ENCODE data around the gene MTMR10. TPM values are rescaled to one million over a fixed set of nuclear protein-coding genes. Genes with fewer than 3 reads are reported as not detected.

The MTMR10 gene
- total and polyA plus RNA-seq, 7 donors = 11.4 to 31.0 (median 24.3) TPM

- intact Hi-C loops (cut with DNase I) = loop anchor here (2.0 to 5.0 kb wide), 6 partner anchors 77 to 497 kb away; partner anchors contain the start of genes FAN1 and KLF13
- Histone ChIP-seq H3K9me3 (no peaks in the 10 kb centered on the region), H3K4me3 (peak overlapping the region; percentile 78 to 97 (median 93)), H3K36me3 (peaks cover 0 to 22% (median 3%) of the 10 kb centered on the region in 4 donors), H3K4me1 (peaks cover 0 to 55% (median 41%) of the 10 kb centered on the region in 4 donors), H3K27me3 (no peaks in the 10 kb centered on the region), H3K27ac (peak overlapping the region; percentile 92 to 96 (median 94))
- no peak for TF ChIP-seq CTCF (IDR thresholded peaks at IDR 0.05)
- DNase-seq = no peak
- WGBS, 2 donors = 27 to 57% methylated on average over 2 of the region's 2 CpGs
Measured at GRCh38 chr15:30990036-30990435, 1.4 kb downstream of the MTMR10 start.

GRCh38 chr15:30985081-30985531 lies 6.3 kb downstream of the MTMR10 start:
- peak overlapping the region; percentile 30 to 56 (median 52) for H3K27ac ChIP-seq
- H3K4me1 ChIP-seq = peaks cover 0 to 75% (median 49%) of the 10 kb centered on the region in 4 donors
- intact Hi-C loops (cut with DNase I) = no loop called here
- H3K27me3 ChIP-seq = no peaks in the 10 kb centered on the region
- DNase-seq = no peak
- no peaks in the 10 kb centered on the region for H3K9me3 ChIP-seq
- no peak for TF ChIP-seq POLR2AphosphoS5 (IDR thresholded peaks at IDR 0.05)
- no peak for TF ChIP-seq CTCF (IDR thresholded peaks at IDR 0.05)
- TF ChIP-seq EP300 (IDR thresholded peaks at IDR 0.05) = no peak
- no peak for TF ChIP-seq POLR2A (IDR thresholded peaks at IDR 0.05)
- peak overlapping the region in 1 of 4 donors; percentile 1 for H3K4me3 ChIP-seq
- peaks cover 0 to 39% (median 3%) of the 10 kb centered on the region in 4 donors for H3K36me3 ChIP-seq
- 29 to 41% methylated on average over 3 of the region's 3 CpGs for WGBS, 2 donors

GRCh38 chr15:30984542-30984941 lies 6.9 kb downstream of the MTMR10 start:
- WGBS, 2 donors = 19 to 45% methylated on average over 6 of the region's 6 CpGs
- TF ChIP-seq POLR2AphosphoS5 (IDR thresholded peaks at IDR 0.05) (no peak), POLR2A (IDR thresholded peaks at IDR 0.05) (no peak), EP300 (IDR thresholded peaks at IDR 0.05) (no peak), CTCF (IDR thresholded peaks at IDR 0.05) (no peak)
- intact Hi-C loops (cut with DNase I) = no loop called here
- Histone ChIP-seq H3K4me3 (peak overlapping the region in 1 of 4 donors; percentile 1), H3K27ac (peak overlapping the region; percentile 30 to 56 (median 52)), H3K27me3 (no peaks in the 10 kb centered on the region), H3K9me3 (no peaks in the 10 kb centered on the region), H3K36me3 (peaks cover 0 to 44% (median 3%) of the 10 kb centered on the region in 4 donors), H3K4me1 (peaks cover 0 to 70% (median 44%) of the 10 kb centered on the region in 4 donors)
- no peak for DNase-seq

- peaks cover 0 to 66% (median 42%) of the 10 kb centered on the region in 4 donors for H3K4me1 ChIP-seq
- TF ChIP-seq CTCF (IDR thresholded peaks at IDR 0.05) = no peak
- no peak for TF ChIP-seq POLR2A (IDR thresholded peaks at IDR 0.05)
- no peak for TF ChIP-seq EP300 (IDR thresholded peaks at IDR 0.05)
- TF ChIP-seq POLR2AphosphoS5 (IDR thresholded peaks at IDR 0.05) = no peak
- intact Hi-C loops (cut with DNase I) = no loop called here
- no peak for DNase-seq
- H3K4me3 ChIP-seq = peak overlapping the region in 1 of 4 donors; percentile 1
- peak overlapping the region; percentile 30 to 56 (median 52) for H3K27ac ChIP-seq
- no peaks in the 10 kb centered on the region for H3K9me3 ChIP-seq
- H3K27me3 ChIP-seq = no peaks in the 10 kb centered on the region
- 62 to 81% methylated on average over 3 of the region's 3 CpGs for WGBS, 2 donors
- peaks cover 0 to 48% (median 3%) of the 10 kb centered on the region in 4 donors for H3K36me3 ChIP-seq
Measured at GRCh38 chr15:30984118-30984517, 7.3 kb downstream of the MTMR10 start.

GRCh38 chr15:30979457-30979856 lies 12.0 kb downstream of the MTMR10 start:
- Histone ChIP-seq H3K36me3 (peaks cover 0 to 46% (median 3%) of the 10 kb centered on the region in 4 donors), H3K27me3 (no peaks in the 10 kb centered on the region), H3K27ac (no peak overlapping the region), H3K9me3 (no peaks in the 10 kb centered on the region), H3K4me1 (peaks cover 0 to 31% (median 20%) of the 10 kb centered on the region in 4 donors), H3K4me3 (no peak overlapping the region)
- no peak for DNase-seq
- intact Hi-C loops (cut with DNase I) = no loop called here
- TF ChIP-seq CTCF (IDR thresholded peaks at IDR 0.05) (no peak), POLR2A (IDR thresholded peaks at IDR 0.05) (no peak), POLR2AphosphoS5 (IDR thresholded peaks at IDR 0.05) (no peak), EP300 (IDR thresholded peaks at IDR 0.05) (no peak)
- 83 to 94% methylated on average over 5 of the region's 5 CpGs for WGBS, 2 donors

Data from sigmoid colon (tissue), 7 donors.